GM19035 (cell line): ENCODE results near the gene OCA2.

ENCODE experiments used
- ATAC-seq: cut with Tn5 transposase; IDR thresholded peaks from one replicate; pipeline ENCODE4 v1.9.1; 2021; ENCODE audit not compliant: unreplicated experiment

OCA2 gene

DNA sequence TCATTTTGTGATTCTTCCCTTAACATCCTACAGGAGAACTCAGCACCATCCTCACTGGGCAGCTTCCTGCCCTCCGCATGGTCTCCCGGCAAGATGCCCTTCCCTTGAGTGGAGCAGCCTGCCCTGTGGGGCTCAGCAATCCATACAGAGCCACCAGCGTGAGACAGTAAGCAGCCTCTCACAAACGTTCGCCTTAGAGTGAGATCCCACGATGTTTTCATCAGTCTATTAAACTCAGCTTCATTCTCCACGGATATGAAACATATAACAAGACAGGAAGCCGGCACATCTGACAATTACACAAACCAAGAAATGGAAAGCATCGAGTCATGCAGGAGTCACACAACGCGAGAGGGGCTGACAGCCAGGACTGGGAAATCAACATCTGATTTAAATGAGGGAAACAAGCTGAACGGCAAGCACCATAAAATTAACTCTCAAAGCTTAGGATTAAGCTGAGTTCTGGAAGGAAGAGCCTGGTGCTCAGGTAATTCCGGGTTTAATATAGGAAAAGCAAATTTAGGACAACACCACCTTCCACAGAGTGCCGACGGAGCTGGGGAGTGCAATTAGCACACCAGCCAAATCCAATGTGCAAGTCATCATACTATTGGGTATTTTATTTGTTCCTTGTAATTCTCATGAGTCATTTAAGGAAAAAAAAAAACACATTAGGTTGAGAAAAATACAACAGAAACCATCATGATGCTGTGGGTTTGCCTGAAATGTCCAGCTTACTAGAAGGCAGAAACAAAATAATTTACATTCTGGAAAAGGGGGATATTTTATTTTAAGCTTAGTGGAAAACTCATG lies 272.0 kb downstream of the OCA2 start:
- ATAC-seq: no peak

DNA sequence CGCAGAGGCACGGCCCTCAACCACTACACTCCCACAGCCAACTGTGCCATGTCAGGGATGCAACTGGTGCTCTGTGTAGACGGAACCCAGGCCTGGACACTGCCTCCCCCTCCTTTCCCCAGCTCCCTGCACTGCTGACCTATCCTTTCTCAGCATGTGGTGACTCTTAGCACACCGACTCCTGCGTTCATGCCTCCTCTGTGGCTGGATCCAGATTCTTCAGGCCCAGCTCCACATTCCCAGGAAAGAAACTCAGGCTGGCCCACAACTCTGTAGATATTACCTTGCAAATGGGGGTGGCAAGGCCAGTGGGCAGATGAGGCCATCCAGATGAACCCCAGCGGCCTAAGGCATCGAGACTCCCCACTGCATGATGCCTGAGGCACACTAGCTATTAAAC lies 272.7 kb downstream of the OCA2 start:
- ATAC-seq: no peak

DNA sequence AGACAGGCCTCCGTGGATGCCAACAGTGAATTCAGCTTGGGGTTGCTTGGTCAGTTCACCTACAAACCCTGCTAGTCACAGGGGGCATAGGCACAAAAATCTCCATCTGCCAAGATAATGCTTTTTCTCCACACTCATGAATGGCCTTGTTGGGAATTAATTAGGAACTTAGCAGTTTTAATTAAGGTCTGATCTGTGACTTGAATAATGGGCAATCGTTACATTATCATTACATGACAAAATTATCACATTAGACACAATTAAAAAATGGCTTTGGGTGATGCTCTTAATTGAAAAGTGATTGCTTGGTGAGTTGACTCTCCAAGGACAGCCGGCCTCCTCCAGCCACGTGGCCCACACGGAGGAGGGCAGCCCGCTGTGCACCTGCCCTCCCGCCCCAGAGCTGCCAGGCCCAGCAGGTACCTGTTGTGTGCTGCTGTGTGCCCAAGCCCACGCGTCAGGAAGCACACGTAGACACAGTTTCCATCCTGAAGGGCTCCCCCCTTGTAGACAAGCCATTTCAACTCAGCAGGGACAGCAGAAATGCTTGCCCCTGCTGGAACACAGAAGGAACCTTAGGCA lies 274.2 kb downstream of the OCA2 start:
- ATAC-seq: no peak

DNA sequence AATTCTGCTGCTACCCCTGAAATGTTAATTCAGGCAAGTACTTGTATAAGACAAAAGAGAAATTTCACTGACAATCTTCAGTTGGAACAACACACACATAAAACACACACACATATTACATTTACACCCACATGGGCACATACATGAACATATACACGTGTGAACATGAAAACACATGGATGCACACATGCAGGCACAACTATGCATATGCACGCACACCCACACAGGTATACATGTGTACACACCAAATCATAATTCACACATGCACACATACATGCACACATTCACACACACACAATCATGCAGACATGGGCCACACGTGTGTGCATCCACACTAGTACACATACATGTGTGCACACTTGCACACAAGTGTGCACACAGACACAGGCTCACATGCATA lies 277.8 kb downstream of the OCA2 start:
- ATAC-seq: no peak

DNA sequence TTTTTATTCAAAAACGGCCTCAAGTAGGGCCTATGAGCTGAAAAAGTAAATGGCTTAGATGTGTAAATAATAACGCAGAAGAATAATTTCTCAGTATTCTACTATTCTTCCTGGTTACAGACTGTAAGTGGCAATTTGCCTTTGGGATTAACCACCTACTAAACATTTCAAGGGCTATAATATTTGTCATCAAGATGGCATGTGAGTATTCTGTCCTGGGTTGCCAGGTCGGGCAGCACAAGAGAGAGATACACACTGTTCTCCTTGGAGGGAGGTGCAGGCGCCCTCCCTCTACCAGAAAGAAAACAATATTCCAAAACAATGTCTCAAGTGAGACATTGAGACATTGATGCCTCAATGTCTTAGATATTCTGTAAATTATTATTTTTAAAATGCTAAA lies 278.4 kb downstream of the OCA2 start:
- ATAC-seq: no peak

DNA sequence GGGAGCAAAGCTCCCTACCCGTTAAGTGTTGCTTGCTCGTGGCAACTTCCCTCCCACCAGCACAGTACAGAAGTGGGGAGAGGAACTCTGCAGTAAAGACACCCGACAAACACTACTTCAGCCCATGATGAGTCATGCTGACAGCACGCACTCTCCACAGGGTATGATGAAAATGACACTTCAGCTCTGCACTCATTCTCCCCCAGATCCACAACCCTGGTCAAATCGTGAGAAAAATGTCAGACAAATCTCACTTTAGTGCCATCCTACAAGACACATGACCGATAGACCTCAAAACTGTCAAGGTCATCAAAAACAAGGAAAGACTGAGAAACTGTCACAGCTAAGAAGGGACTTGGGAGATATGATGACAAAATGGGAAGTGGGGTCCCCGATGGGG lies 278.9 kb downstream of the OCA2 start:
- no peak for ATAC-seq

DNA sequence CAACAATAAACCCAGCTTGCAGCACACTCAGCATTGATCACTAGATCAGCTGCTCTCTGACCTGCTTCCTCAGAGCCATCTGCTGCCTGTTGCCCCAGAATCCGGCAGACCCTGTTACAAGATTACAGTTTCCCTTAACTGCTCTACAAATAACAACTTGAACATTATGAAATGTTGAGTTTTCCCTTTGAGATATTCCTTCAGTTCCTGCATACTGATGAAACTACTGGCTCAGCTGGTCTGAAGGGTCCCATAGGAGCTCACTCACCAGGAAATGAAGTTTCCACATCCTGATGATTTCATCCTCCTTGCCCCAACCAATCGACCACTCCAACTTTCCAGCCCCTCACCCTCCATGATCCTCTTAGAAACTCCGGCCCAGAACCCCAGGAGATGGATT lies 281.9 kb downstream of the OCA2 start:
- no peak for ATAC-seq

DNA sequence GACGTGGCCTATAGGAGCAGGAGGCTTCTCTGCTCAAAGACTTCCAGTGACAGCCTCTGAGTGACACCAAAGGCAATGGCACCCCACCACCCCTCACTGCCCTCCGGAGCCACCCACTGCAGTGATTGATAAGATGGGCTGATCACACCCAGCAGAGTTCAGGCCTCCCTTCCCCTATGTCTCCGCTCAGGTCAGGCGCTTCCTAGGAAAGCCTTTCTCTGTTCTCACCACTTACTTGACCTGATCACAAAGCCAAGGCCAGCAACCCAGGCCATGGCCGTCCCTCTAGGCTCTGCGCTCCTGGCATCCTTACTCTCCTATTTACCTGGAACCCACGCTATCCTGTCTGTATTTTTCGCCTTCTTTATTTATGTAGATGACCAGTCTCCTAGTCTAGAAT lies 282.3 kb downstream of the OCA2 start:
- no peak for ATAC-seq

DNA sequence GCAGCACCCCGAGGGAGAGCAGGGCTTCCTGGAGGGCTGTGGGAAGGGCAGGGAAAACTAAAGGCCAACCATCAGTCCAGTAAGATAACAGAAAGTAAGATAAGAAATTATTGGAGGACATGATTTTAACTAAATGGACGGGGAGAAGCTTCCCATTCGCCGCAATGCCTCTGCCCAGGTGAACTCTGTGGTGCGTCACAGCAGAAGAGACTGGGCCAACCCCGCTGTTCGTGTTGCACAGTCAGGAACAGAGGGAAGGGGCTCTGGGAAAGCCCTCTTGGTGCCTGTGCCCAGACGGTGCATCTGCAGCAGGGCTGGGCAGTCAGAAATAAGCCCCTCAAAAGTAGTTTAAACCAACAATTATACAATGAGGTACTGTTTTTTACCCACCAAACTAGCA lies 284.1 kb downstream of the OCA2 start:
- ATAC-seq: no peak

DNA sequence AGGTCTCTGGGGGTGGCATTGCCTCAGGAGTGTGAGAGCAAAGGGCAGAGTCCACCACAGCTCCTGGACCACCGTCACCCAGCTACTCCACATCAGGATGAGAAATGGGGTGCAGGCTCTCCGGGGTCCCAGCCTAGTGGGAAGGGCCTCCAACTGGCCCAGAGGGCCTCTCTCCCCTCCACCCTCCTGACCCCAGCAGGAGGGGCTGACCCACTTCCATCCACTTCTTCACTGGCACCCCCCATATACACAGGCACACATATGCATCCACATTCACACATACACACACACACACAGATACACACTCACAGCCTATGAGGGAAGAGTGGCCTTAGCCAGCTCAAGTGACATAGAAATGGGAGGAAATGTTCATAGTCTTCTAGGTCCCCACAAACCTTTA lies 286.0 kb downstream of the OCA2 start:
- no peak for ATAC-seq

DNA sequence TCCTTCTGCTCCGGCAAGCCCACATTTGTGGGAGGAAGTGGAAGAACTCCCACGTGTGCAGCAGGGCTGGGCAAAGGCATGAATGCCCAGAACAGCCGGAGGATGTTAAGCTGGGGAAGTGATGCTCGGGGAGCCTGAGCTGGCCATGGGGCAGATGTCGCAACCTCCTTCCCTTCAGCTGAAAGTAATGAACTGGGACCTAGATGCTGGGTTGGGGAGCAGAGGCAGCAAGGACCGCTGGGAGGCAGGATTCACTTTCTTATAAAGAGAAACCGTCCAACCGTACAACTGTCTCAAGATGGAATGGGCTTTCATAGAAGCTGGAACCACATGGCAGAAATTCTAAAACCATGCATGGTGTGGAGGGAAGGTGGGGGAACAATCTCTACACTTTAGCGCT lies 290.9 kb downstream of the OCA2 start:
- no peak for ATAC-seq

DNA sequence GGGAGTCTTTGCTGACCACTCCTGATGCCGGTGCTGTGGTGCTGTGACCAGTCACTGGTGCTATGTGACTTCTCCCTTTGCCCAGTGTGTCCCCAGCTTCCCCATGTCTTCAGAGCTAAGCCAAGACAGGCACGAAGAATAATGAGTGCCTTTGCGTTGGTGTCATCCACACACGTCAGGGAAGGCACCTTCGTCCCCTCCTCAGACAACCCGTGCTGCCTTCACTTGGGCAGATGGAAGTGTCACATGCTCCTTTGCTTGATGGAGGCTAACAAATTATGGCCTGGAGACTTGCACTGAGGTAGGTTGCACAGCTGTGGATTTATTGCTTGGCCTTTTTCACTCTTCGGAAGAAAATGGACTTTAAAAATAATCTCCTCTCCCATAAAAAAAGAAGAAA lies 291.8 kb downstream of the OCA2 start:
- ATAC-seq: no peak

DNA sequence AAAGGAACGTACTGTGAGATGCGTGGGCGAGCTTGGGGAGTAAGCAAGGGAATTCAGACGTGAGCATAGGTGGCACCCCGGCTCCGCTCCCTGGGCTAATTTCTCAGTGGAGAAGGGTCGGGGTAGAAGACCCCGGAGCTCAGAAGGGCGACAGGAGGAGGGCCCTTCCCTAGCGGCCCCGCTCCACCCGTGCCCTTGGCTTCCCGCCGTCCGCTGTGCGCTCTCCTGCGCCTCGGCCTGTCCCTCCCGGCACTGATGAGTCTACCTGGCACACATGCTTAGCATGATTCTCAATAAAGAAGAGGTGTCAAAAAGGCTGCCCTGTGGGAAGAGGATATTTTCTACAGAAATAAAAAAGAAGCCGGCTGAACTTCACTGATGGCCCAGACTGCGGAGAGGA lies 292.7 kb downstream of the OCA2 start:
- no peak for ATAC-seq

DNA sequence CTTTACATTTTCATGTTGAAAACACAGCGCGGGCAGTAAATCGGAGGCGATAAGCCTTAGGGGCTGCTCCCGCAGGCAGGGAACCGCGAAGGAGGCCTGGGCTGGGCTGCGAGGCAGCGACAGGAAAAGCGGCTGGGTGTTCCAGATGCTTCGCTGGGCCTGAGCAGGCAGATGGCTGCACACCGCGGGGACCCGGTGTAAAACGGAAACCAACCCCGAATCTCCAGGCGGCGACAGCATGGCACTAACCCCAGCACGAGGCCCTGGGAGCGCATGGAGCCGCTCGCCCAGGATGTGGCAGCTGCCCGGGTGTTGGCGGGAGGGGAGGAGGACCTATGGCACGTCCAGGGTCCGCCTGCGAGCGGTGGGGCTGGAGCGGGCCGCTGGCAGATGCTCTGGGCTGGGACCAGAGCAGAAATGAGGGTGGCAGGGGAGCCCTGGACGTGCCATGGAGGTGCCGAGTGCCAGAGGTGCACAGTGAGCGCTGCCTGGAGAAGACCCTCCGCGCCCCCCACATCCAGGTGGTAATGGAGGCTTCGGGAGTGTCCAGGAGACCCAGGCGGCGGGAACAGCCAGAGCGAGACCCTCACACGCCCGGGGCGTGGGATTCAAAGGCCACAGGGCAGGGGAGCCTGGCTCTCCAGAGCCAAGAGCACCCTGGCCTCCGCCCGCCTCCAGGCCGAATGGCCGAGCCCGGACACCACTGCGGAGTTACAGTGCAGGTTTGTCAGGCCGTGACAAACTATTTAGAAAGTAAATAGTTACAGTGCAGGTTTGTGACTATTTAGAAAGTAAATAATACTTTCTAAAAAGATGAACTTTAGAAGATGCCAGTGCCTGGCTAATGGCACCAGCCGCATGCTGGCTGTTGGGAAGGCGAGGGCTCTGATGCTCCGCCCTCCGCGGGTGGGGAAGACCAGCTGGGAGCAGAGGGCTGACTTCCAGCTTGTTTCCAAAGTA lies 293.6 kb downstream of the OCA2 start:
- ATAC-seq: no peak

DNA sequence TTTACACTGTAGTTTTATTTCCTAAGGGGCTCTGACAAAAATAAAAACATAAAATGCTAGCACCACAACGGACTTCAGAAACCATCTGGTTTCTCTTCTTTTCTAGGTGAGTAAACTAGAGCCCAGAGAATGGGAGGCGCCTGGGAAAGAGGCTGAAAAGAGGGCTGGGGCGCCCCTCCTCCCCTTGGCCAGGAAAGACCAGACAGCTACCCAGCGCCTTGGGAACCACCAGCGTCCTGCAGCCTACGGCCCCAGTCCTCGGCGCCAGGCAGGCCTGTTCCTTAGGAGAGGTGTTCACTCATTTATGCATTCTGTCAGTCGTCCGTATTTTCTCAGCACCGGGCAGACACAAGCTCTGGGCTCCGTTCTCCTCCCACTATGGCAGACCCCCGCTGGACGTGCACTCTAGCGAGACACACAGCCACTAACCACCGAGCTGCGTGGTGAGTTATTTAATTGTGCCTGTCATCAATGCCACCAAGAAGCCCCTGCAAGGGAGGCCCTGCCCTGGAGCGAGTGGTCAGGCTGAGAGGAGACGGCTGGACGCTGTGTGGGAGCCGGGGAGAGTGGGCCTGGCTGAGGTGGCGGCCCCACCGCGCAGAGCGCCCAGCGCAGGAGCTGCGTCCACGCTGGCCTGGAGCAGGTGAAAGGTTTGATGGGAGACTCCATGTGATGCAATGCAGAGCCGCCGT lies 294.4 kb downstream of the OCA2 start:
- no peak for ATAC-seq

DNA sequence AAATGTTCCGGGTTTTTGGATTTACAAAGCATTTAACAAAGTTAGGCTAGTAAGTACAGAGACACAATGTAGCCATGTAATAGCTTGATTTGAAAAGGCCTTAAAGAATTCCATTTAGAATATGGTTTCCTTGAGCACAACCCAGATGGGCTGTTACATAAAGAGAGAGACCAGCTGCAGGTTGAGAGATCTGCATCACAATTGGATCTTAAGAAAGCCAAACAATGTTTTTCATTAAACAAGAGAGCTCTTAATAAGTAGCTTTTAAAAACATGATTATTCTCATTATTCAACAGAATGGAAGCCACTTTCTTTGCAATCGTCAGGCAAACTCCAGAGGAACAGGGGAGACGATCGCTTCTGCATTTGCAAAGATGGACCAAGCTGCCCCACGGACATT lies 300.3 kb downstream of the OCA2 start:
- ATAC-seq: no peak

DNA sequence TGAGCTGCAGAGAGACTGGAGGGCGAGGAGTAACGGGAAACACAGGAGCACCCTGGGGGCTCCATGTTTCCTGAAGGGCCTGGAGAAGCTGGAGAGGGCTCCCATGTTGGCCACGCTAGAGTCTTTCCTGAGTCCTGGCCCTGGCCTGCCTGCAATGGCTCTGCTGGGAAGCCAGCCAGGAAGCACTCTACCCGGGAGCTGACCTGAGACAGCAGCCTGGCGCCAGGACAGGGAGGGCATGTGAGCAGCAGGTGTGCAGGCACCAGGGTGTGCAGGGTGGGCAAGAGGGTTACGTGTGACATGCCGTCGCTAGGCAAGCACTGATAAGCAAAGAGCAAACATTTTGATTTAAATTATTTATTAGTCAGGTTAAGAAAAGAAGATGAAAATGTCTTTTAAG lies 301.4 kb downstream of the OCA2 start:
- no peak for ATAC-seq

DNA sequence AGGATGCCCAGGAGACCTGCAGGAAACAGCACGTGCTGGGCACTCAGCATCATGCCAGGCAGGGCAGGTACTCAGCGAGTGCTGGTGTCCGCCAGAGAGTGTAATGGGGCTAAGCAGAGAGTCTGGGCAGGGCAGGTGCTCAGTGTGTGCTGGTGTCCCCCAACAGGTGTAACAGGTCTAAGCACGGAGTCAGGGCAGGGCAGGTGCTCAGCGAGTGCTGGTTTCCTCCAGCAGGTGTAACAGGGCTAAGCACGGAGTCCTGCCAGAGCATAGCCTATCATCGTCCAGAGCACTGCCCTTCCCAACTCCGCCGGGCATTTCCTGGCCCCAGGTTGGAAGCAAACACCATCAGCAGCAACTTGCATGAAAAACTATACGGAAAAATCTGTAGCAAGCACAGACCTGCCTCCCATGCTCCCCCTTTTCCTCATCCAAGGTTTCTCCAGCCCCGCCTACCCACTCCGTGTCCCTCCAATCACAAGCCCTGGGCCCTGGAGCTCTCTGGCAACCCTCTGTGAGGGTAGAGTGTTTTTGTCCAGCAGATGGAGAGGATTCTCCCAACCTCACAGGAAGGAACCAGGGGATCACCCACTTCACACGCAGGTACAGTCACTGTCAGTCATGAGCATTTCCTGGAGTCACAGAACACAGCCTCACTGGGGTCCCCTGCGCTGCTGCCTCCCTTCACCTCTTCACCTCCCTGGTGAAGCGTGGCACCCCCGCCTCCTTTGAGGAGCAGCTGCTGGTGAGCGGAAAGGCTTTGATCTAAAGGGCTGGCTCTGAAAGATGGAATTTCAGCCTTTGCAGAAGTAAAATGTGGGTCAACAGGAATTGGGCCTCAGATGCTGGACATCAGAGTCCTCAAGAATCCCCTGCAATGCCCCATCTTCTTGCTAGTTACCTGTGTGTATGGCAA lies 302.5 kb downstream of the OCA2 start:
- no peak for ATAC-seq

DNA sequence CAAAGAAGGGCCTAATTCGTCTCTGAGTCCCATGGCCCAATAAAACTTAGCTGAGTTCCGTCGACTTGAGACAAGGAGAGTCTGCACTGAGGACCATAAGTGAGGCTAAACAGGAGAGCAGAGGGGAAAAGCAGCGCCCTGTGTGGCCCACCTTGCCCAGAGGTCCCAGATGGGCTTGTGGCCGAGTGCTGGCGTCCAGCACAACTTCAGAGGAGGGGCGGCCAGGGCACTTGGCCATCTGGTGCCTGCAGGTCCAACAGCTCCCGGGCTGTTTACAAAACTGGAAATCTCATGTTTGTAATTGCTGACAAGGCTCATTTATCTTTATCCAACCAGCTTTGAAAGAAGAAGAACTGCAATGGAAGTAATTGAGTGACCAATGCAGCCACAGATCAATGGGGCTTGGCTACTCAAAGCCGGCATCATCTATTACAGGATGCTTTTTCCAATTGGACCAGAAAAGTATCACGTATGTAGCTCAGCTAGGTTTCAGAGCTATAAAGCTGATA lies 306.3 kb downstream of the OCA2 start:
- ATAC-seq: no peak

DNA sequence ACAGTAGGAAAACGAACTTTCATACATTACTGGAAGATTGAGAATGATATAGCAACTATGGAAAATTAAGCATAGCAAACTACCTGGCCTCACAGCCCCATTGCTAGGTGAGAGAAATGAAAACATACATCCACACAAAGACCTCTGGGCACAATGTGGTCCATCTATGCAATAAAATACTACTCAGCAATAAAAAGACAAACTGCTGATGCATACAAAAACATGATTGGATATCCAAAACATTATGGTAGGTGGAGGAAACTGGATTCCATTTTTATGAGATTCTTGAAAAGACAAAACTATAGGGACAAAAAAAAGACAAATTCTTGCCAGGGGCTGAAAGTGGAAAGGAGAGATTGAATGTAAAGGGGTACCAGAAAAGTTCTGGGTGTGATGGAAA lies 308.8 kb downstream of the OCA2 start:
- no peak for ATAC-seq
